NCI-H2081 treated with DMSO at 0.1 percent for 48 hours (cell line): ENCODE results near the gene PTPRK.
"Not testable (repeated sequence)": the region's sequence is repeated elsewhere in the genome, so short reads cannot be mapped to it uniquely, and the experiment has no call there.

ENCODE experiments used
- DNase-seq: peaks from one replicate; lab custom pipeline; 2025; lab: John Stamatoyannopoulos, UW

The PTPRK gene

GRCh38 chr6:128487746-128488145, 32.7 kb downstream of the PTPRK start:
- DNase-seq: no peak

DNA sequence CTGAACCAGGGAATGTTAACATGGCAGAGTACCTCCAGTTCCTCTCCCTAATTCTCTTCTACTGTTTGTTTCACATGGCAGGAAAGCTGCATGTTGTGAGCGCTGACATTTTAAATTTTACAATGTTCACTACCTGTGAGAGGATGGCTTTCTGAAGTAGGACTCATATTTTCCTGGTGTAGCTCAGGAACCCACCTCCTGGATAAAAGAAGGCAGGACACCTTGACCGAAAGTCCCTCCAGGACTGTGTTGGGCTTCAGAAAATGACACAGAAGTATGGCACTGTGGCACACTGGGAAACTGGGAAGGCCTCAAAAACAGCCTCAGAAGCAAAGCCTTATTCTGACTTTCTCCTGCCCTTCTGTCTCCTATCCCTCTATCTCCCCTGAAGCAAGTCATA, 33.3 kb downstream of the PTPRK start:
- no peak for DNase-seq

DNA sequence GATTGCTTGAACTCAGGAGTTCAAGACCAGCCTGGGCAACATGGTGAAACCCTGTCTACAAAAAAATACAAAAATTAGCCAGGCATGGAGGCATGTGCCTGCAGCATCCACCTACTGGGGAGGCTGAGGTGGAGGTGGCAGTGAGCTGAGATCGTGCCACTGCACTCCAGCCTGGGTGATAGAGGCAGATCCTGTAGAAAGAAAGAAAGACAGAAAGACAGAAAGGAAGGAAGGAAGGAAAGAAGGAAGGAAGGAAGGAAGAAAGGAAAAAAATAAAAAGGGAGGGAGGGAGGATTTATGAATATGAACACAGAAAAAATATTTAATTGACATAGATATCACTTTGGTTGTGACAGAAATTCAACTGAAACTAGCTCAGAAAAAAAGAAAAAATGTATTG, 33.8 kb downstream of the PTPRK start:
- not testable (repeated sequence) for DNase-seq

DNA sequence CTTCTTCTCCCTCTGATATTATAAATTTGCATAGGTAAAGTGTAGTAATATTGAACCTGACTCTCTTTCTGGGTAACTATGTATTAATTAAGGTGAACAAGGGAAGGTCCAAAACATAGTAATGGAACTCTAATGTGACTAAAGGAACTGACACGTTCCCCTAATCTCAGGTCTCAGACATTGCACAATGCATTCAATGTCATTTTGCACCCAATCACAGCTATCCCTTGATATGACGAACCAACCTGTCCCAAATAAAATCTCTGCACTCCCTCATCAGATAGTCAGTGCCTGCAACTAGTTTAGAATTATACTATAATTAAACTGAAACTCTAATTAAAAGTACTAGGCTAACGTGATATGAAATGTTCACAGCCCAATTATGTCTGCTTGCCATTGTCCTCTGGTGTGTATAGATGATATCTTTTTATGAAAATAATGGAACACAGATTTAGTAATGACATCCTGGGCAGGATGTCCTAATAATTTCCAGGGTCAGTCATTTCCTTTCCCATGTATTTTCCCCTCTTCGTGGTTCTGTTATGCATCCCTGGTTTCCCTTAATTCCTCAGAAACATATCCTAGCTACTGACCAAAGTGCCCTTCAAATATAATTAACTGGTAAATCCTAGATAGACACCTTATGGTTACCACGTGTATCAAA, 36.8 kb downstream of the PTPRK start:
- no peak for DNase-seq

- DNase-seq: no peak
Observed at GRCh38 chr6:128482642-128483041, 37.8 kb downstream of the PTPRK start.

DNA sequence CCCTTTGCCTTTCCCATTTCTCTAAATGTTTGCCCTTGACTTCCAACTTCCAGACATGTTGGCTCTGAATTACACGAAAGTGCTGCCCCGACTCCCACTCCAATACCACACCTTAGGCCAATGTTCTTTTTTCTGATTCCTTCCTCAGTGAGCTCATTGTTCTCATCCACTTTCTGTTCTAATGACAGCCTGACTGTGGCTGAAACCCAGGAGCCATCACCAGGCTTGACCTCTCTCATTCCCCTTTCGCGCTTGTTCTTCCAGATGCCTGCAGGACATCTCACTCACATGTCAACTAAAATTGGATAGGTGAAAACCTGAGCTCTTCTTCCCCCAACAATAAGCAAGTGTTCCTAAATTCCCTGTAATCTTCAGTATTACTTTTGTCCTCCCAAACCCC, 40.4 kb downstream of the PTPRK start:
- DNase-seq: no peak

- DNase-seq: no peak
Observed at GRCh38 chr6:128479048-128479666, 41.2 kb downstream of the PTPRK start.

- DNase-seq: no peak
Observed at GRCh38 chr6:128478230-128479047, 42.0 kb downstream of the PTPRK start.

DNA sequence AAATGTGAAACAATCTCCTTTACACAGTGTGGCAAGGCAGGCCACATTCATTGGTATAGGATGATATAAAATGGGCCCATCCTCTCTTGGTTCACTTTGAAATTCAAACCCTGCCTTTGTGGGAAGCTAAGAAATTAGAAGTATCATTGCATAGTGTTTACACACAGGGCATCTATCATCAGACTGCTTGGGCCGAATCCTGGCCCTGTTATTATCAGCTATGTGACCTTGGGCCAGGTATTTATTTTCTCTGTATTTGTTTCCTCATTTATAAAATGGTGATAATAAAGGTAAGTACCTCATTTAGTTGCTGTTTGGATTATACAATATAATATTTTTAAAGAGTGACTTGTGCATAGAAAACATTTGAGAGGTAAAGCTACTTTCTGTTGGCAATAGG, 45.5 kb downstream of the PTPRK start:
- DNase-seq: no peak

- no peak for DNase-seq
Observed at GRCh38 chr6:128474481-128474880, 45.9 kb downstream of the PTPRK start.

GRCh38 chr6:128471907-128472306, 48.5 kb downstream of the PTPRK start:
- no peak for DNase-seq

DNA sequence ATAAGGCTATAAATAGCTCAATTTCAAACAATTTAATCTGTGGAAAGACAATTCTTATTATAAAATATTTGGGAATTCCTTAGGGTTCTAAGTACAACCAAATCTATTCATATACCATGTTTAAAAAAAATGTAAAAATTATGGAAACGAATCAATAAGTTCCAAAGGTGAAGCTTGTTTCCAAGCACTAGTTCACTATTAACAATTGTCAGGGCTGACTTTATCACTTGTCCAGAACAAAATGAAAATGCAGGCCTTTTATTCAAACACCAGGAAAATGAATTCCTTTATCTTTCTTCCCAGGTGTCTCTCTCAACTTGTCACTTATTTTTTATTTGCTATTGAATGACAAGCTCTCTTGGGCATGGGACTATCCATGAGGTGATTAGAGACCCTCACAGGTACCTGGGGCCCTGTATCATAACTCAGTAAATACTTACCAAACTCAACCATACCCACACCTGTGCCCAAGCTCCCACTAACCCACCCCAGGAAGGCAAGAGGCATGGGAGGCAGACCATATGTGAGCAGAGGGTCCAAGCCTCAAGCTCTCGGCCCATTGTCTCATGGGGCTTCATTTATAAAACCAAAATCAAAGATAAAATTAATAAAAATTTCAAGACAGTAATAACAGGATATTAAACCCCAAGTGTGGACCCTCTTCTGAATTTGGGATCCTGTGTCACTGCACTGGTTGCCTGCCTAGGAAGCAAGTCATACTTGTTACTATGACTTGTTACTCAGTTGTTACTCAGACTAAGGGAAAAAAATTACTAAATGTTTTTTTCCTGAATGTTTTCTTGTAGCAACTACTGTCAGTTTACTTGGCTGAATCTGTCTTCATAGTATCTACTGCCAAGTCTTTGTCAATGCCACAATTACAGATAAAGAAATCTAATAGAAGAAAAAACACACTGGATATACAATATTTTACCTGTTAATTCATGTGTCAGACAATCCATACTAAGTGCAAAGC, 54.7 kb downstream of the PTPRK start:
- no peak for DNase-seq

DNA sequence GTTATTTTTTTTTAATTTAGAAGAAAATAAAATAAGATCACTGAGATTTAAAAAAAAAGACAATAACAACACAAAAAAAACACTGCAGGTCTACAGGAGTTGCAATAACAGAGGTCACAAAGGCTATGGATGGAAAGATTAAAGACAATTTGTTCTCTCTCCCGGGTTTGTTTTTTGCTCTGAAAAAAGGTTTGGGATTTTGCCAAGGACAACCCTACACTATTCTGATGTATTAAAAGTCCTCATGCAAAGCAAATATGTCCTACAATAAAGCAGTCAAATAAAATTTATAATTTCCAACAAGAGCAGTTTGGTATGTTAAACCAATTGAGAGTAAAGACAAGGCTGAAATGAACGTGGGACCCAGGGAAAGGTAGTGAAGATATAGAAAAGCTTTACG, 55.6 kb downstream of the PTPRK start:
- DNase-seq: no peak

DNA sequence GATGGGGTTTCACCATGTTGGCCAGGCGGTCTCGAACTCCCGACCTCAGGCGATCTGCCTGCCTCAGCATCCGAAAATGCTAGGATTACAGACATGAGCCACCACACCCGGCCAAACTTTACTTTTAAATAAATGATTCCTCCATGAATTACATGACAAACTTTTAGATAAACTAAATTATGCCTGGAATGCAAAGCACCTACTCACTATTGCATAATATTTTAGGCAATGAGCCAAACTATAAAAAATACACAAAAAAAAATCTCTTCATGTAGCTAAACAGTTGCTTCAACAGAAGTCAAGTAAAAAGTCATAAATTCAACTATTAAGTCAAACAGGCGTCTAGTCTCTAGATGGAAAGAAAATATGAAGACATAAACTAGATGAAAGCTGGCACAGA, 56.5 kb downstream of the PTPRK start:
- no peak for DNase-seq

DNA sequence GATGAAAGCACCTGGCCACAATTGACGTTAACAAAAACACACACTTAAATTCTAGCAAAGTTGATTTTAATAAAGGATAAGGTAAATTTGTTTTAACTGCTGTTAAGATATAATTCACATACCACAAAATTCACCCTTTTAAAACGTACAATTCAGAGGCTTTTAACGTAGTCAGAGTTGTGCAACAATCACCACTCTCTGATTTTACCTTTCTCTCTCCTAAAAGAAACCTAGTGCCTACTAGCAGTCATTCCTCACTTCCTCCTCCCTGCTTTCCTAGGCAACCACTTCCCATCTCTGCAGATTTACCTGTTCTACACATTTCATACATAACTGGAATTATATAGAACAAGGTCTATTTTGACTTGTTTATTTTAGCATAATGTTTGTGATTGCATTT, 58.9 kb downstream of the PTPRK start:
- no peak for DNase-seq

- DNase-seq: no peak
Observed at GRCh38 chr6:128456510-128457230, 63.7 kb downstream of the PTPRK start.

GRCh38 chr6:128455959-128456358, 64.4 kb downstream of the PTPRK start:
- DNase-seq: no peak

DNA sequence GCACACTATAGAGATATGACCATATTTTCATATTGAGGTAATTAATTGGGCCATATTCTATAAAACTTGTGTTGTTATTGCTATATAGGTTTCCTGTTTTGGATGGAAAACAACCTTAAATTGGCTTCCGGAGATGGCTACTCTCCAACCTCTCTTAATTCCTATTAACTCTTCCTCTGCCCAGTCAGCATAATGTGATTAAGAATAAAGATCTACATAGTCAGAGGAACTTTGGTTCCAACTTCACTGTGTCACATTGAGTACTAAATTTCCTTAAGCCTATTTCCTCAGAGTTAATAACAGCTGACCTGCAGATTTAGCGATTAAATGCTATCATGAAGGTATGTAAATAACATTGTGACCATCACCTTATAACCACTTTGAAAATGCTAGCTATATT, 67.7 kb downstream of the PTPRK start:
- DNase-seq: no peak

DNA sequence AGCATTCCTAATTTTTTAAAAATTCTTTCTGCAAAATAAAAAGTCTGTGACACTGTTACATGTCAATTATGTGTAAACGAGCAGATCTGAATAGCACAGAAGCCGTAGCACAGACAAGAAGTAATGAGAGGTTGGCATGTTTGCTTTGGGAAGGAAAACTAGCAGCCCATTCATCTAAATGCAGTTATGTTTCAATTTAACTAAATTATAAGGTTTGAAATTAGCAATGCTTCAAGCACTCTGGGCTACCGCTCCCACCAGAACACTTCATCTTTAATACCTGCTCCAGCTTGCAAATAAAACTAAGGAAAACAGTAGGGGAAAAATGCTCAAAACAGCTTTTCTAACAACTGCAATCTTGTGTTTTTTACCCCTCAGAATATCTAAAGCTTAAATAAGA, 73.9 kb downstream of the PTPRK start:
- DNase-seq: peak; percentile 62

- DNase-seq: no peak
Observed at GRCh38 chr6:128443553-128443952, 76.8 kb downstream of the PTPRK start.

DNA sequence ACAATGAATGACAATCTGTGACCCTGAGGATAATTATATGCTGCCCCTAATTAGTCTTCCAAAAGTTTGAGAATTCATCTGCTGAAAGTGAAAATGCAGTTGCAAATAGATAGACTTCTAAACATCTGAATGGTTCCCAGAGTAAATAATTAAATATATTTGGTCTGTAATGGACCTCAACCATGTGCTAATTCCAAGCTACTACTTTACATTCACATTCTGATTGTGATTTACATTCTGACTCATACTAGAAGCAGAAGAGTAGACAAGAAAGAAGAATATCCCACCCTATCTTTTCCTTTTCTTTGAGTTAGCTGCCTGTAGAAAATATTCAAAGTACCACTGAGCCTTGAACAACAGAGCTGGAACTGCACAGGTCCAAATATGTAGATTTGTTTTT, 80.8 kb downstream of the PTPRK start:
- no peak for DNase-seq
